Measurements from ENCODE around the gene CFAP58.

CFAP58 gene

GRCh38 chr10:104479906-104480593 is 126.4 kb downstream of the CFAP58 start:
- no peak for TF ChIP-seq CTCF (IDR thresholded peaks at IDR 0.05; ENCODE audit: borderline replicate concordance, control extremely low read depth, extremely low read depth, insufficient read depth, missing control alignments)
- no peak for DNase-seq (ENCODE audit: low spot score)
- in situ Hi-C loops (cut with MboI; ENCODE audit: low sequenced_read_pairs, unreplicated experiment): no loop called here

- in situ Hi-C loops (cut with MboI; ENCODE audit: low sequenced_read_pairs, unreplicated experiment): no loop called here
- DNase-seq (ENCODE audit: low spot score): no peak
- no peak for TF ChIP-seq CTCF (IDR thresholded peaks at IDR 0.05; ENCODE audit: borderline replicate concordance, control extremely low read depth, extremely low read depth, insufficient read depth, missing control alignments)
Measured at GRCh38 chr10:104480797-104481196, 127.2 kb downstream of the CFAP58 start.

- no peak for TF ChIP-seq CTCF (IDR thresholded peaks at IDR 0.05; ENCODE audit: borderline replicate concordance, control extremely low read depth, extremely low read depth, insufficient read depth, missing control alignments)
- in situ Hi-C loops (cut with MboI; ENCODE audit: low sequenced_read_pairs, unreplicated experiment): no loop called here
- DNase-seq (ENCODE audit: low spot score): no peak
Measured at GRCh38 chr10:104483582-104483981, 129.9 kb downstream of the CFAP58 start.

- TF ChIP-seq CTCF (IDR thresholded peaks at IDR 0.05; ENCODE audit: borderline replicate concordance, control extremely low read depth, extremely low read depth, insufficient read depth, missing control alignments): no peak
- in situ Hi-C loops (cut with MboI; ENCODE audit: low sequenced_read_pairs, unreplicated experiment): no loop called here
- DNase-seq (ENCODE audit: low spot score): no peak
Measured at GRCh38 chr10:104485632-104486031, 132.0 kb downstream of the CFAP58 start.

GRCh38 chr10:104486803-104487202 is 133.2 kb downstream of the CFAP58 start:
- DNase-seq (ENCODE audit: low spot score): no peak
- in situ Hi-C loops (cut with MboI; ENCODE audit: low sequenced_read_pairs, unreplicated experiment): no loop called here
- TF ChIP-seq CTCF (IDR thresholded peaks at IDR 0.05; ENCODE audit: borderline replicate concordance, control extremely low read depth, extremely low read depth, insufficient read depth, missing control alignments): no peak

- no peak for TF ChIP-seq CTCF (IDR thresholded peaks at IDR 0.05; ENCODE audit: borderline replicate concordance, control extremely low read depth, extremely low read depth, insufficient read depth, missing control alignments)
- no peak for DNase-seq (ENCODE audit: low spot score)
- in situ Hi-C loops (cut with MboI; ENCODE audit: low sequenced_read_pairs, unreplicated experiment): no loop called here
Measured at GRCh38 chr10:104487794-104488438, 134.3 kb downstream of the CFAP58 start.

All from GM13976 (cell line).